Measurements from ENCODE around the gene EVC. TPM values are rescaled to one million over a fixed set of nuclear protein-coding genes. Genes with fewer than 3 reads are reported as not detected.

Gene EVC
- total RNA-seq, 2 donors from 2014 or later, result 25.5 to 29.0 TPM

- Mint-ChIP-seq H3K9me3 (no peaks in the 10 kb centered on the region), H3K27ac (no peak overlapping the region), H3K36me3 (ENCODE audit: low read depth) (peaks cover 66% of the 10 kb centered on the region), H3K4me1 (peaks cover 8% of the 10 kb centered on the region), H3K4me3 (no peak overlapping the region), H3K27me3 (ENCODE audit: insufficient read depth) (no peaks in the 10 kb centered on the region)
- TF ChIP-seq, protein P1, sequence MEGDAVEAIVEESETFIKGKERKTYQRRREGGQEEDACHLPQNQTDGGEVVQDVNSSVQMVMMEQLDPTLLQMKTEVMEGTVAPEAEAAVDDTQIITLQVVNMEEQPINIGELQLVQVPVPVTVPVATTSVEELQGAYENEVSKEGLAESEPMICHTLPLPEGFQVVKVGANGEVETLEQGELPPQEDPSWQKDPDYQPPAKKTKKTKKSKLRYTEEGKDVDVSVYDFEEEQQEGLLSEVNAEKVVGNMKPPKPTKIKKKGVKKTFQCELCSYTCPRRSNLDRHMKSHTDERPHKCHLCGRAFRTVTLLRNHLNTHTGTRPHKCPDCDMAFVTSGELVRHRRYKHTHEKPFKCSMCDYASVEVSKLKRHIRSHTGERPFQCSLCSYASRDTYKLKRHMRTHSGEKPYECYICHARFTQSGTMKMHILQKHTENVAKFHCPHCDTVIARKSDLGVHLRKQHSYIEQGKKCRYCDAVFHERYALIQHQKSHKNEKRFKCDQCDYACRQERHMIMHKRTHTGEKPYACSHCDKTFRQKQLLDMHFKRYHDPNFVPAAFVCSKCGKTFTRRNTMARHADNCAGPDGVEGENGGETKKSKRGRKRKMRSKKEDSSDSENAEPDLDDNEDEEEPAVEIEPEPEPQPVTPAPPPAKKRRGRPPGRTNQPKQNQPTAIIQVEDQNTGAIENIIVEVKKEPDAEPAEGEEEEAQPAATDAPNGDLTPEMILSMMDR (conservative IDR thresholded peaks at IDR 0.05), result no peak
- H3K36me3 ChIP-seq (ENCODE audit: control insufficient read depth, insufficient read depth, low read length), result peaks cover 18% of the 10 kb centered on the region
- no peak overlapping the region for H3K4me3 ChIP-seq (ENCODE audit: low read length)
- no peak overlapping the region for H3K27ac ChIP-seq (ENCODE audit: low read depth, low read length)
- H3K9ac ChIP-seq (ENCODE audit: extremely low read depth, low read length, poor library complexity, severe bottlenecking), result no peak overlapping the region
- no peak for DNase-seq
- H3K27me3 ChIP-seq (ENCODE audit: control insufficient read depth, insufficient read depth, low read length, poor library complexity, severe bottlenecking), result no peaks in the 10 kb centered on the region
- H3K9me3 ChIP-seq (ENCODE audit: control insufficient read depth, low read length), result peaks cover 9% of the 10 kb centered on the region
- peaks cover 4% of the 10 kb centered on the region for H3K4me1 ChIP-seq (ENCODE audit: control insufficient read depth, insufficient read depth, low read length)
- WGBS, 2 experiments (ENCODE audit: insufficient coverage in 1 of 2, insufficient read length in 1 of 2), result 92 to 95% methylated on average over 4 to 6 of the region's 6 CpGs
Measured at GRCh38 chr4:5686338-5686737, 24.7 kb upstream of the EVC start.

- Histone ChIP-seq H3K27me3 (ENCODE audit: control insufficient read depth, insufficient read depth, low read length, poor library complexity, severe bottlenecking) (no peaks in the 10 kb centered on the region), H3K9me3 (ENCODE audit: control insufficient read depth, low read length) (peaks cover 9% of the 10 kb centered on the region)
- peaks cover 69% of the 10 kb centered on the region for H3K36me3 Mint-ChIP-seq (ENCODE audit: low read depth)
Measured at GRCh38 chr4:5689065-5689464, 21.9 kb upstream of the EVC start.

DNA sequence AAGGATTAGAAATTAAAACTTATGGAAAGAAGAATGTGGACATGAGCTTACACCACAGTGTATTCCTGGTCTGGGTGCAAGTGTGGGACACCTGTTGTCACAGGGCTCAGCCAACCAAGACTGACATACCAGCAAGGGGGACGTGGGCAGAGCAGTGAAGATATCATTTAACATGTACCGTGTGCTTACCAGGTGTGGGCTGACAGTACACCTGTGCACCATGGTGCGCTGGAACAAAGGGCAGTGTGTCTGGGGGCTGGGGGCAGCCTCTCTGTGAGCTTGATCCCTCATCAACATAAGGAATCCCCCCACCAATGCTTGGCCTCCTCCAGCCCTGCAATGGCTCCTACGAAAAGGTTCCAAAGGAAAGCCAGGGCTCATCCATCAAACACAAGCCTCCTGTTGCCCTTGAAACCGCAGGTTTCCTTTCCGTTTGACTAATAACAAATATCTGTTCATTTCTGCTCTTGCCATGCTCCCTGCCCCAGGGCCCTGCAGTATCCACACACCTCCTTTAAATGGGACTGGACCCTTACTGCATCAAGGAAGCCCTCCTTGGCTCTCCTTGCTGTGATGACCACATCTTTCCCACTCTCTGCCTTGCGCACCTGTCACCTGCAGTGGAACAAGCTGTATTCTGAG lies 19.4 kb upstream of the EVC start:
- H3K27me3 ChIP-seq (ENCODE audit: control insufficient read depth, insufficient read depth, low read length, poor library complexity, severe bottlenecking), result no peaks in the 10 kb centered on the region
- peaks cover 3% of the 10 kb centered on the region for H3K36me3 ChIP-seq (ENCODE audit: control insufficient read depth, insufficient read depth, low read length)
- peaks cover 4% of the 10 kb centered on the region for H3K4me1 ChIP-seq (ENCODE audit: control insufficient read depth, insufficient read depth, low read length)
- peaks cover 59% of the 10 kb centered on the region for H3K36me3 Mint-ChIP-seq (ENCODE audit: low read depth)
- TF ChIP-seq, protein P1 (conservative IDR thresholded peaks at IDR 0.05), result no peak
- WGBS, 2 experiments (ENCODE audit: insufficient coverage in 1 of 2, insufficient read length in 1 of 2), result 83 to 95% methylated on average over 4 to 7 of the region's 7 CpGs
- no peaks in the 10 kb centered on the region for H3K9me3 ChIP-seq (ENCODE audit: control insufficient read depth, low read length)
- H3K9ac ChIP-seq (ENCODE audit: extremely low read depth, low read length, poor library complexity, severe bottlenecking), result no peak overlapping the region
- no peaks in the 10 kb centered on the region for H3K4me1 Mint-ChIP-seq
- H3K4me3 Mint-ChIP-seq, result no peak overlapping the region
- H3K9me3 Mint-ChIP-seq, result no peaks in the 10 kb centered on the region
- no peak overlapping the region for H3K27ac Mint-ChIP-seq
- H3K27ac ChIP-seq (ENCODE audit: low read depth, low read length), result no peak overlapping the region
- no peak overlapping the region for H3K4me3 ChIP-seq (ENCODE audit: low read length)
- no peaks in the 10 kb centered on the region for H3K27me3 Mint-ChIP-seq (ENCODE audit: insufficient read depth)
- no peak for DNase-seq

More at GRCh38 chr4:5689065-5689464, 21.9 kb upstream of the EVC start:
- H3K4me1 Mint-ChIP-seq, result peaks cover 1% of the 10 kb centered on the region
- no peak overlapping the region for H3K27ac Mint-ChIP-seq
- H3K27me3 Mint-ChIP-seq (ENCODE audit: insufficient read depth), result no peaks in the 10 kb centered on the region
- H3K4me3 Mint-ChIP-seq, result no peak overlapping the region
- WGBS, 2 experiments (ENCODE audit: insufficient coverage in 1 of 2, insufficient read length in 1 of 2), result 84 to 94% methylated on average over 6 to 8 of the region's 8 CpGs
- H3K36me3 ChIP-seq (ENCODE audit: control insufficient read depth, insufficient read depth, low read length), result peaks cover 18% of the 10 kb centered on the region
- H3K4me3 ChIP-seq (ENCODE audit: low read length), result no peak overlapping the region
- peaks cover 4% of the 10 kb centered on the region for H3K4me1 ChIP-seq (ENCODE audit: control insufficient read depth, insufficient read depth, low read length)
- H3K9ac ChIP-seq (ENCODE audit: extremely low read depth, low read length, poor library complexity, severe bottlenecking), result no peak overlapping the region
- H3K9me3 Mint-ChIP-seq, result no peaks in the 10 kb centered on the region
- H3K27ac ChIP-seq (ENCODE audit: low read depth, low read length), result peak overlapping the region; percentile 59
- TF ChIP-seq, protein P1 (conservative IDR thresholded peaks at IDR 0.05), result no peak
- no peak for DNase-seq
